Memory B cell (primary cell): ENCODE data around the gene TREML4.
A peak's percentile ranks its signal among the peaks of the same experiment; 100 is the strongest.

Experiments
- ATAC-seq: fragments of 150-1000 bp; cut with Tn5 transposase; 2 replicates; pipeline ENCODE4 v1.10.0; 2021; ENCODE audit warnings: low read depth, mild to moderate bottlenecking, moderate library complexity
- DNase-seq, 2 donors: peaks; one replicate each; pipeline ENCODE4 v3.0.0; 2022; ENCODE audit warnings: low spot score in 2 of 2
- H3K27ac Mint-ChIP-seq: one replicate; pipeline ENCODE4 v1.8.0; 2022; ENCODE audit warnings: mild to moderate bottlenecking, moderate library complexity, mixed read lengths
- H3K27me3 Mint-ChIP-seq: one replicate; pipeline ENCODE4 v1.8.0; 2022; ENCODE audit warnings: mixed read lengths
- H3K36me3 Mint-ChIP-seq: one replicate; pipeline ENCODE4 v1.8.0; 2022; ENCODE audit warnings: mild to moderate bottlenecking, mixed read lengths
- H3K4me1 Mint-ChIP-seq: one replicate; pipeline ENCODE4 v1.8.0; 2022; ENCODE audit warnings: mixed read lengths
- H3K4me3 Mint-ChIP-seq: one replicate; pipeline ENCODE4 v1.8.0; 2022; ENCODE audit warnings: mild to moderate bottlenecking, moderate library complexity, mixed read lengths
- H3K9me3 Mint-ChIP-seq: one replicate; pipeline ENCODE4 v1.8.0; 2022; ENCODE audit warnings: mixed read lengths

Gene TREML4

DNA sequence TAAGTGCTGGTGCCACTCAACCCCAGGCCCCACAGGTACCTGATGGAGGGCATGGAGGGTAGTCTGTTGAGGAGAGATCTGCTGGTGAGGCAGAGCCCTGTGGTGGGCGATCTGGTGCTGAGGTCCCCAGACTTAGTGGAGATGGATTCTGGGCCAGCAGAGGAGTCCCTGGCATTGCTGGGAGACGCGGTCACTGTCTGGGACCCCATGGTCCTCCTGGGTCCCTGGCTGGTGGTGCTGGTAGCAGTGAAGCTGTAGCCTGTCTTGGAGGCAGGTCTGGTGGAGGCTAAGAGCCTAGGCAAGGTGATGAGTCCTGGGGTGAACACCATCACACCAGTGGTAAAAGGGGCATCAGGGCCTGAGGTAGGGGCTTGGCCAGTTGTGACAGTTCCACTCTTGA lies 33.8 kb upstream of the TREML4 start:
- H3K4me1 Mint-ChIP-seq, result peaks cover 36% of the 10 kb centered on the region
- no peak overlapping the region for H3K4me3 Mint-ChIP-seq
- peaks cover 49% of the 10 kb centered on the region for H3K36me3 Mint-ChIP-seq
- DNase-seq (no peak), ATAC-seq (no peak)
- H3K27ac Mint-ChIP-seq, result peak overlapping the region; percentile 45
- no peaks in the 10 kb centered on the region for H3K27me3 Mint-ChIP-seq
- H3K9me3 Mint-ChIP-seq, result peaks cover 2% of the 10 kb centered on the region

- Mint-ChIP-seq H3K9me3 (no peaks in the 10 kb centered on the region), H3K4me1 (peaks cover 60% of the 10 kb centered on the region), H3K27me3 (no peaks in the 10 kb centered on the region), H3K27ac (no peak overlapping the region), H3K4me3 (no peak overlapping the region), H3K36me3 (peaks cover 38% of the 10 kb centered on the region)
- no peak for DNase-seq
- ATAC-seq, result no peak
Measured at GRCh38 chr6:41197234-41197633, 30.9 kb upstream of the TREML4 start.

GRCh38 chr6:41199552-41200246 lies 28.4 kb upstream of the TREML4 start:
- no peaks in the 10 kb centered on the region for H3K27me3 Mint-ChIP-seq
- H3K9me3 Mint-ChIP-seq, result peaks cover 2% of the 10 kb centered on the region
- DNase-seq, result no peak
- peak overlapping the region; percentile 78 for H3K4me3 Mint-ChIP-seq
- ATAC-seq, result peak; percentile 21
- H3K36me3 Mint-ChIP-seq, result peaks cover 19% of the 10 kb centered on the region
- peak overlapping the region; percentile 84 for H3K27ac Mint-ChIP-seq
- peaks cover 52% of the 10 kb centered on the region for H3K4me1 Mint-ChIP-seq

- Mint-ChIP-seq H3K36me3 (peaks cover 13% of the 10 kb centered on the region), H3K27me3 (no peaks in the 10 kb centered on the region), H3K27ac (peak overlapping the region; percentile 84), H3K9me3 (peaks cover 2% of the 10 kb centered on the region), H3K4me1 (peaks cover 47% of the 10 kb centered on the region), H3K4me3 (peak overlapping the region; percentile 78)
- peak in 1 of 2 donors; percentile 11 for DNase-seq
- ATAC-seq, result peak; percentile 49
Measured at GRCh38 chr6:41200296-41200900, 27.8 kb upstream of the TREML4 start.

DNA sequence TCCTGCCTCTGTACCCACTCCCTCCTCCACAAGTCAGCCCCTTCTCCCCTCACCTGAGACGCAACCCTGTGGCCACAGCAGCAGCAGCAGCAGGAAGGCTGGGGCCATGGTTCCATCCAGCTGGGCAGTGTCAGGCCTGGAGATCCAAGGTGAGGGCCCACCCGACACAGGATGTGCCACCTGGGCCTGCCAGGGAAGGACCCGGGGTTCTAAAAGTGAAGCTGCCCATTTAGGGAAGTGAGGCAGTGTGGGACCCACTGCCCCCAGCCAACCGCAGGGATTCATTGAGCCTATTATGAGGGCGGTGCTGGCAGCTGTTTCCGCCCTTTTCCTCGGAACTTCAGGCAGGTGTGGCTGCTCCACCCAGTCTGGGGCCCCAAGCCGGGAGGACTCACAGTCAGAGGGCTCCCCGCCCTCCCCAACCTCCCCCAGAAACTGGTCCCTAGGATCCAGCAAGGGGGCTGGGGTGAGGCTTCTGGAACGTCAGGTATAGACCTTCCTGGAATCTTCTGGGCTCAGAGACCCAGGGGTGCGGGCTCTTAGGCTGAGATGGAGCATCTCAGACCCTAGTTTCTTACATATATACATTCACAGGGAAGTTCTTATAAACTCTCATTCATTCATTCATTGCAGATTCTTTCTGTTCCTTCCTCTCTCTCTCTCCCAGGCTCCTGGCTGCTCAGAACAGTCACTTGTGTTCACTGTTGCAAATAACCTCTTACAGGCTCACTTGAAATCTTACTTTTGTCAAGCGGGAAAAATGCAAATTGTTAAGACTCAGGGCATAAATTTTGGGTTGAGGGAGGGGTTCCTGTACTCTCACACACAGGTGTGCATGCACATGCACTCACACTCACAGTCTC lies 27.0 kb upstream of the TREML4 start, which contains the start of gene TREML2:
TSS of gene TREML2 (minus strand) at position 249 of the 863 bp plus-strand sequence. CDS start at position 108, 141 bp downstream.
- peaks cover 45% of the 10 kb centered on the region for H3K4me1 Mint-ChIP-seq
- H3K36me3 Mint-ChIP-seq, result peaks cover 8% of the 10 kb centered on the region
- H3K27me3 Mint-ChIP-seq, result no peaks in the 10 kb centered on the region
- peak within 1 kb of the TSS; percentile 84 for H3K27ac Mint-ChIP-seq
- peaks cover 2% of the 10 kb centered on the region for H3K9me3 Mint-ChIP-seq
- peak within 1 kb of the TSS; percentile 78 for H3K4me3 Mint-ChIP-seq
- DNase-seq (peak; percentile 23 to 38), ATAC-seq (peak; percentile 66)

DNA sequence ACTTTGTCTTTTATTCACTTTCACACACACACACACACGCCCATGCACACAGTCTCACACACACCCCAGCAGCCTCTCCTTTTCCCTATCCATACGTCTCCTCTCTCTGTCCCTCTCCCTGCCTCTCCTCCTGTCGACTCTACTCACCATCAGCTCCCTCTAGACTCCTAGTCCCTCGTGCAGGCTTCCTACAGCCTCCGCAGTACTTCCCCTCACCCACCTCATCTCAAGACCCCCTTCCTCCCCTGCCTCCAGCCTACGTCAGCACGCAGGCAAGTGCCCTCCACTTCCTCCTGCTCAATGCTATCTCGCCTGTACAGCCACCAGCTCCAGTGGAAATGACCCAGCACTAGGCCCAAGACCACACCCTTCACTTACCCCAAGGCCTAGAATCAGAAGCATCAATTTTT lies 26.4 kb upstream of the TREML4 start:
- no peak for DNase-seq
- Mint-ChIP-seq H3K27ac (peak overlapping the region; percentile 84), H3K27me3 (no peaks in the 10 kb centered on the region), H3K4me1 (peaks cover 41% of the 10 kb centered on the region), H3K36me3 (peaks cover 5% of the 10 kb centered on the region), H3K9me3 (peaks cover 2% of the 10 kb centered on the region), H3K4me3 (peak overlapping the region; percentile 78)
- peak; percentile 16 for ATAC-seq

DNA sequence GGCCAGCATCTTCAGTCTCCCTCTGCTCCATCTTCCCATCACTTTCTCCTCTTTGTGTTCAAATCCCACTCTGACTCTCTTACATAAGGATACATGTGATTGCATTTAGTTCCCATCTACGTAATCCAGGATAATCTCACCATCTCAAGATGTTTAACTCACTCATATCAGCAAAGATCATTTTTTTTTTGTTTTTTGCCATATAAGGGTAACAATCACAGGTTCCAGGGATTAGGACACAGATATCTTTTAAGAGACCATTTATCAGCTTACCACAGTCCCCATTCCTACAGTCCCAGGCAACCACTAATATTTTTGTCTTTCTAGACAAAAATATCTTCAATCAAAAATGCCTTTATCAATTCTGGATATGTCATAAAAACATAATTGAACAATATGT lies 24.0 kb upstream of the TREML4 start:
- ATAC-seq, result no peak
- peaks cover 2% of the 10 kb centered on the region for H3K9me3 Mint-ChIP-seq
- peaks cover 45% of the 10 kb centered on the region for H3K4me1 Mint-ChIP-seq
- DNase-seq, result no peak
- no peaks in the 10 kb centered on the region for H3K27me3 Mint-ChIP-seq
- H3K27ac Mint-ChIP-seq, result no peak overlapping the region
- peaks cover 3% of the 10 kb centered on the region for H3K36me3 Mint-ChIP-seq
- H3K4me3 Mint-ChIP-seq, result no peak overlapping the region

DNA sequence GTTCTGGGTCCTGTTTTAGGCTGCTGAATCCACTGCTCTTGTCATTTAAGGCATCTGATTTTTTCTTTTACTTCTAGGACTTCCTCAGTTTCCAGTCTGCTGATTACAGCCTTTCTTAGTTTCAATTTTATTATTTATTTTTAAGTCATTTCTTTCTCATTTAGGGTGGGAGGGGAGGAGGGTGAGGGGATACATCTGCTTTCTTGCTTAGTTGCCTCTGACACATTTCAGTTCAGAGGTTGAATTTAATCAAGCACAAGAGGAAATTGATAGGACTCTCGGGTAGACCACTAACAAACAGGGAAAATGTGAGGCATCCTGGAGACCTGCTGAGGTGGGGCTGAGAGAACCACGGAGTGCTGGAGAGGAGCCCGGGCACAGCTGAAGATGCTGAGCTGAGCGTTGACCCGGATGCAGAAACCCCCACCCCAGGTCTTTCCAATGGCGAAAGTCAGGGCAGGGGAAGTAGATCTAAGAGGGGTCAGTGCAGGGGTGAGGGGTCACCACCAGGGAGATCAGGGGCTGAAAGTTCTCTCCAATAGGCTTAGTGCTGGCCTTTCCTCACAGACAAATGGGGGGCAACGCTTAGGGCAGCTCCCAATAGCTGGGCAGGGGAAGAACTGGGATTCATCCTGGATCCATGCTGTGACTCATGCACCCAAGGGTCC lies 19.6 kb upstream of the TREML4 start:
- DNase-seq (no peak), ATAC-seq (peak; percentile 22)
- Mint-ChIP-seq H3K4me3 (peak overlapping the region; percentile 31), H3K36me3 (peaks cover 3% of the 10 kb centered on the region), H3K27me3 (no peaks in the 10 kb centered on the region), H3K27ac (peak overlapping the region; percentile 54), H3K4me1 (peaks cover 22% of the 10 kb centered on the region), H3K9me3 (peaks cover 2% of the 10 kb centered on the region)

DNA sequence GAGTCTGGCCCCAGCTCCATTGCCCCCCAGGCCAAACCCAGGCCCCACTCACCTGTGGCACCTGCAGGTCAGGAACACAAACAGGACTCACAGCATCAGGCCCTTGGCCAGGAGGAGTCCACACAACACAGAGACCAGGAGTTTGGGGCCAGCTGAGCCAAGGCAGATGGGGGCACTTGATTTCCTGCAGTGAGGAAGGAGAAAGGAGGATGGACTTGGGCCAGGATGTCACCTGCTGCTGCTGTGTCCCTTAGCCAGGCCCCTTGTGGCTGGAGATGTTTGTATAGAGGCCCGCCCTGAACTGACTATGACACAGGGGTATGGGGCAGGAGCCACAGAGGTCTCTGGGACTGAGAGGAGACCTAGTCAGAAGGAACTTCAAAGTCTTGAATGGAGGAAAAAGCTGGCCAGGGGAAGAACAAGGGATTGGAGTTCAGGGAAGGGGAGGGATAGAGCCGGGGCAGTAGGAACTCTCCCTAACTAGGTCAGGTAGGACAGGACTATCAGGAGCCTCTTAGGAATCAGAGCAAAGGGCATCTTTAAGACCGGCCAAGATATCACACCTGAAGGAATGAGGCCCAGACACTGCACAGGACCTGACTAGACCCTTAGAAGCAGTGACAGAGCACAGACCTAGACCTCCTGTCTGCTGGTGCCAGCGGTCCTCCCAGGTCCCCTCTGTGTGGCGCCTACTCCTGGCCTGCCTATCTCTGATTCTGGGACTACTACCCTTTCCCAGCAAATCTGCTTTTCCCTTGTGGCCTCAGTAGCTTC lies 18.4 kb upstream of the TREML4 start:
- DNase-seq, result no peak

DNA sequence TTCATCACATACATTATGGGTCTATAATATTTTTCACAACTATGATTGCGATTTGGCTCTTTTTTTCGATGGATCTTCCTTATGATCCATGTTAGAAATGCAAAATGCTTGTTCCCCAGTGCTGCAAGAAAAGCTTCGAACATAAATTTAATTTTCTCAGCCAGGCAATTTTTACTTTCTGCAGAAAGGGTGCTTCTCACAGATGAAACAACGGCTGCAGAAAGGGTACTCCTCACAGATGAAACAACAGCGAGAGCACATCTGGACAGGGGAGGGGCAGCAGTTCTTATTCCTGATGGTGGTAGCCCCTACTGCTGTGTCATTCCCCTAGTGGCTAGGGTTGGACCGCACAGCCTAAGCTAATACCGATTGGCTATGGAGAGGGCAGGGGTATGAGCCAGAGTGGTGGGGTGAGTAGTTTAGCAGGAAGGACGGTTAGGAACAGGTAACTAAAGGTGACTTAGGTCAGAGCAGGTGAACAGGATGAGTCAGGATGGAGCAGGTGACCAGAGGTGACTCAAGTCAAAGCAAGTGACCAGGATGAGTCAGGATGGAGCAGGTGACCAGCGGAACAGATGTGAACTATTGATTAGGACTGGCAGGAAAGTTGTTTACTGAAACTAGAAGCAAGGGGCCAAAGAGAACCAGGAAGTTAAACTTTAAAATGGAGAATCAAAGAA lies 13.4 kb upstream of the TREML4 start:
- DNase-seq, result no peak
- Mint-ChIP-seq H3K36me3 (peaks cover 9% of the 10 kb centered on the region), H3K27ac (peak overlapping the region; percentile 30), H3K9me3 (peaks cover 8% of the 10 kb centered on the region), H3K4me3 (no peak overlapping the region), H3K27me3 (no peaks in the 10 kb centered on the region), H3K4me1 (peaks cover 4% of the 10 kb centered on the region)
- ATAC-seq, result no peak

More for the DNA sequence above, 18.4 kb upstream of the TREML4 start:
- Mint-ChIP-seq H3K4me3 (no peak overlapping the region), H3K4me1 (peaks cover 22% of the 10 kb centered on the region), H3K27me3 (no peaks in the 10 kb centered on the region), H3K36me3 (peaks cover 9% of the 10 kb centered on the region), H3K27ac (no peak overlapping the region), H3K9me3 (peaks cover 5% of the 10 kb centered on the region)
- no peak for ATAC-seq

DNA sequence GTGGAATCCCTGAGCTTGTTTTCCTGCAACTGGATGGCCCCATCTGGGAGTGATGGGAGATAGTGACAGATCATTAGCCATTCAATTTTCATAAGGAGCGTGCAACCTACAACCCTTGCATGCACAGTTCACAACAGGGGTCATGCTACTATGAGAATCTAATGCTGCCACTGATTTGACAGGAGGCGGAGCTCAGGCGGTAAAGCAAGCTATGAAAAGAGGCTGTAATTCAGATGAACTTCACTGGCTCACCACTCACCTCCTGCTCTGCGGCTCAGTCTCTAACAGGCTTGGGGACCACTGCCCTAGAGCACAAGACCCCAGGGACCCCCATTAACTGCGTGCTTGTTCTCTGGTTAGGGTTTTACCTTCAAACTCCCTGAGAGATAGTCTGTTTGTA lies 12.4 kb upstream of the TREML4 start:
- no peaks in the 10 kb centered on the region for H3K27me3 Mint-ChIP-seq
- no peak overlapping the region for H3K4me3 Mint-ChIP-seq
- peaks cover 11% of the 10 kb centered on the region for H3K9me3 Mint-ChIP-seq
- no peaks in the 10 kb centered on the region for H3K4me1 Mint-ChIP-seq
- peaks cover 9% of the 10 kb centered on the region for H3K36me3 Mint-ChIP-seq
- no peak overlapping the region for H3K27ac Mint-ChIP-seq
- no peak for DNase-seq
- ATAC-seq, result no peak

GRCh38 chr6:41216616-41217015 lies 11.5 kb upstream of the TREML4 start:
- DNase-seq, result no peak
- no peak for ATAC-seq
- Mint-ChIP-seq H3K36me3 (peaks cover 9% of the 10 kb centered on the region), H3K27me3 (no peaks in the 10 kb centered on the region), H3K4me3 (no peak overlapping the region), H3K27ac (no peak overlapping the region), H3K4me1 (no peaks in the 10 kb centered on the region), H3K9me3 (peaks cover 11% of the 10 kb centered on the region)

GRCh38 chr6:41222045-41222444 lies 6.1 kb upstream of the TREML4 start:
- Mint-ChIP-seq H3K36me3 (no peaks in the 10 kb centered on the region), H3K4me1 (no peaks in the 10 kb centered on the region), H3K4me3 (no peak overlapping the region), H3K9me3 (peaks cover 2% of the 10 kb centered on the region), H3K27ac (no peak overlapping the region), H3K27me3 (peaks cover 7% of the 10 kb centered on the region)
- ATAC-seq (no peak), DNase-seq (no peak)
